DMS53 (cell line): ENCODE results near the gene GLDN.
"Not testable (repeated sequence)": the region's sequence is repeated elsewhere in the genome, so short reads cannot be mapped to it uniquely, and the experiment has no call there.

ENCODE experiments used
- DNase-seq: peaks from one replicate; lab custom pipeline; 2025; lab: John Stamatoyannopoulos, UW

The GLDN gene

GRCh38 chr15:51446029-51446744 is 104.7 kb downstream of the GLDN start:
- DNase-seq, result not testable (repeated sequence)

- no peak for DNase-seq
These were observed 106.6 kb downstream of the GLDN start for GRCh38 chr15:51447855-51448621.

GRCh38 chr15:51448622-51449399 is 107.4 kb downstream of the GLDN start:
- no peak for DNase-seq

- no peak for DNase-seq
These were observed 108.5 kb downstream of the GLDN start for GRCh38 chr15:51450001-51450400.
